ENCODE data around the gene PFKFB3. TPM values are rescaled to one million over a fixed set of nuclear protein-coding genes. Genes with fewer than 3 reads are reported as not detected.

PFKFB3 gene
- total RNA-seq, 2 donors from 2014 or later: 23.4 to 70.7 TPM

DNA sequence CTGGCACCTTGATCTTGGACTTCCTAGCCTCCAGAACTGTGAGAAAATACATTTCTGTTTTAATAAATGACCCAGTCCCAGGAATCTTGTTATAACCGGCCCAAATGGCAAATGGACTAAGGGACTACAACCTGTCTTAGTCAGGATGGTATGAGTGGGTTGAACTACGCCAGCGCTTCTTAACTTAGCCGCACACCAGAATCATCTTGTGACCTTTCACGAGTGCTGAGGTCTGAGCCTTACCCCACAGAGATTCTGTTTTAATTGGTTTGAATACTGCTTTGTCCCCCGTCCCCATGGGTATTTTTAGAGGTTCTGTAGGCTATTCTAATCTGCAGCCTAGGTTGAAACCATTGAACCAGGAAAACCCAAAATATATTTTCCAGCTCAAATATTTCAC lies 48.0 kb downstream of the PFKFB3 start:
- H3K4me1 ChIP-seq: peaks cover 2% of the 10 kb centered on the region
- H3K36me3 ChIP-seq: no peaks in the 10 kb centered on the region
- intact Hi-C loops (cut with DNase I): no loop called here
- H3K9ac ChIP-seq (ENCODE audit: low read depth in 2 of 2, low read length in 2 of 2): no peak overlapping the region
- no peak overlapping the region for H3K4me3 ChIP-seq
- H3K27me3 ChIP-seq: no peaks in the 10 kb centered on the region
- H3K27ac ChIP-seq: no peak overlapping the region
- no peaks in the 10 kb centered on the region for H3K9me3 ChIP-seq
- TF ChIP-seq, protein P1, sequence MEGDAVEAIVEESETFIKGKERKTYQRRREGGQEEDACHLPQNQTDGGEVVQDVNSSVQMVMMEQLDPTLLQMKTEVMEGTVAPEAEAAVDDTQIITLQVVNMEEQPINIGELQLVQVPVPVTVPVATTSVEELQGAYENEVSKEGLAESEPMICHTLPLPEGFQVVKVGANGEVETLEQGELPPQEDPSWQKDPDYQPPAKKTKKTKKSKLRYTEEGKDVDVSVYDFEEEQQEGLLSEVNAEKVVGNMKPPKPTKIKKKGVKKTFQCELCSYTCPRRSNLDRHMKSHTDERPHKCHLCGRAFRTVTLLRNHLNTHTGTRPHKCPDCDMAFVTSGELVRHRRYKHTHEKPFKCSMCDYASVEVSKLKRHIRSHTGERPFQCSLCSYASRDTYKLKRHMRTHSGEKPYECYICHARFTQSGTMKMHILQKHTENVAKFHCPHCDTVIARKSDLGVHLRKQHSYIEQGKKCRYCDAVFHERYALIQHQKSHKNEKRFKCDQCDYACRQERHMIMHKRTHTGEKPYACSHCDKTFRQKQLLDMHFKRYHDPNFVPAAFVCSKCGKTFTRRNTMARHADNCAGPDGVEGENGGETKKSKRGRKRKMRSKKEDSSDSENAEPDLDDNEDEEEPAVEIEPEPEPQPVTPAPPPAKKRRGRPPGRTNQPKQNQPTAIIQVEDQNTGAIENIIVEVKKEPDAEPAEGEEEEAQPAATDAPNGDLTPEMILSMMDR (IDR thresholded peaks at IDR 0.05): no peak
- DNase-seq: no peak

DNA sequence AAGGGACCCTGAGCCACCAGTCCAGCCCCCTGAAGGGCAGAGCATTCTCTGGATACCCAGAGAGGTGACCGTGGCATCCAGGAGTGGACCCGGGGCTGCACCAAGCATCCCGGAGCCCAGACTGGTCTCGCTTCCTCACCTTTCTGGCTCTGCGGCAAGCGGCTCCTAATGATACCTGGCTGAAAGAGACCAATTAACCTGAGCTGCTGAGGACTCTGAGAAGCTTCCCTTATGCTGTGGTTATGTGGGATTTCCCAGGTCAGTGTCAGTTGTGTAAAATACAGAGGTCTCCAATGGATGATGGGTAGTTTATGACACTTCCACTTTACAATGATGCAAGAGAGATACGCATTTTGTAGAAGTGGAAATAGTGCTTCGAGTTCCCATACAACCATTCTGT lies 51.5 kb downstream of the PFKFB3 start:
- H3K36me3 ChIP-seq: no peaks in the 10 kb centered on the region
- intact Hi-C loops (cut with DNase I): no loop called here
- DNase-seq: no peak
- no peak overlapping the region for H3K9ac ChIP-seq (ENCODE audit: low read depth in 2 of 2, low read length in 2 of 2)
- H3K27ac ChIP-seq: no peak overlapping the region
- H3K4me3 ChIP-seq: no peak overlapping the region
- TF ChIP-seq, protein P1 (IDR thresholded peaks at IDR 0.05): no peak
- H3K4me1 ChIP-seq: peaks cover 5% of the 10 kb centered on the region
- H3K27me3 ChIP-seq: no peaks in the 10 kb centered on the region
- H3K9me3 ChIP-seq: no peaks in the 10 kb centered on the region

DNA sequence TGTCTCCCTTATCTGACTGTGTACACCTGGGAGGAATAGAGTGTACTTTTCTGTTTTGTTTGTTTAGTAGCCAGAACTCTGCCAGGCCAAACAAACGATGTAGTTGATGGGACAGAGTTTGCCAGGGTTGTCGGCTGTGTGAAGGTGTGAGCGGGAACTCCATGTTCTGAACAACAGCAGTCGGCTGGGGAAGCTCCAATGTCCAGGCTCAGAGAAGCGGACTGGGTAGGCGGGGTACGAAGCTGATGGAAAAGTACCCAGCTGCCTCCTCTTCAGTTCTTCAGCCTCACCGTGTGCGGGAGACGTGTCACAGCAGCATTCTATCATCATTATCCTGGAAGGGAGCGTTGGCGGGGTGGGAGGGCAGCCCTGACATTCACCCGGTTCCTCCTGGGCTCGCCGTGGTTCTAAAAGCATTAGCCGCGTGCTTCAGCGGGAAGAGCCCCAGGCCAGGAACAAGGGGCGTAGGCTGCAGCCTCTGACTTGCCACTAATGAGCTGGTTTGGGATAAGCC lies 52.9 kb downstream of the PFKFB3 start:
- Histone ChIP-seq H3K4me1 (peaks cover 5% of the 10 kb centered on the region), H3K27me3 (no peaks in the 10 kb centered on the region), H3K36me3 (no peaks in the 10 kb centered on the region), H3K27ac (no peak overlapping the region), H3K9ac (ENCODE audit: low read depth in 2 of 2, low read length in 2 of 2) (no peak overlapping the region), H3K4me3 (no peak overlapping the region), H3K9me3 (no peaks in the 10 kb centered on the region)
- TF ChIP-seq, protein P1 (IDR thresholded peaks at IDR 0.05): no peak
- no peak for DNase-seq
- intact Hi-C loops (cut with DNase I): no loop called here

DNA sequence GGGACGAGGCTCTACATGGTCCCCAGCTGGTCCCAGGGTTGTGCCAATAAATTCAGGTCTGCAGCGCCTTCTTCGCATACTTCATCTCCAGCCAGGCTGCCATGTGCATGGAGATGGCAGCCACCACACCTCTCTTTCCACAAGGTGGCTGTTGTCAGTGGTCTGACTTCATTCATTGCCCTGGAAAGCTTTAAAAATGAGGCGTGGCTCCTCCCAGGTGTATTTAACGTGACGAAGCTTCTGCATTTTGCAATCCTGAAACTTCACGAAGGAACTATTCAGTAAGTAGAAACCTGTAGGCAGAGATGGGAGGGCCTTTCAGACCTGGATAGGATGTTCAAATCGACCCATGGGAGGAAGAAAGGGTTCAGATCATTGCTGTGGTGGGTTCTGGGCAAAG lies 53.7 kb downstream of the PFKFB3 start:
- no peak for DNase-seq

DNA sequence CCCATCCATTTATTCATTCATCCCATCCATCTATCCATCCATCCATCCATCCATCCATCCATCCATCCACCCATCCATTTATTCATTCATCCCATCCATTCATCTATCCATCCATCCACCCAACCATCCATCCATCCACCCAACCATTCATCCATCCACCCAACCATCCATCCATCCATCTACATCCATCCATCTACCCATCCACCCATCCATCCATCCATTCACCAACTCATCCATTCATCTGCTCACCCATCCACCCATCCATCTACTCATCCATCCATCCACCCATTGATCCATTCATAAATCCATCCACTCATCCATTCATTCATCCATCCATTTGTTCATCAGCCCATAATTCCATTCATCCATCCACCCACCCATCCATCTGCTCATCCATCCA lies 56.4 kb downstream of the PFKFB3 start:
- H3K4me3 ChIP-seq: no peak overlapping the region
- no peak for DNase-seq
- no peak overlapping the region for H3K27ac ChIP-seq
- intact Hi-C loops (cut with DNase I): no loop called here
- H3K9ac ChIP-seq (ENCODE audit: low read depth in 2 of 2, low read length in 2 of 2): no peak overlapping the region
- H3K4me1 ChIP-seq: peaks cover 5% of the 10 kb centered on the region
- TF ChIP-seq, protein P1 (IDR thresholded peaks at IDR 0.05): no peak
- no peaks in the 10 kb centered on the region for H3K36me3 ChIP-seq
- H3K27me3 ChIP-seq: no peaks in the 10 kb centered on the region
- H3K9me3 ChIP-seq: no peaks in the 10 kb centered on the region

More for the DNA sequence above, 53.7 kb downstream of the PFKFB3 start:
- intact Hi-C loops (cut with DNase I): no loop called here
- Histone ChIP-seq H3K27ac (no peak overlapping the region), H3K27me3 (no peaks in the 10 kb centered on the region), H3K36me3 (no peaks in the 10 kb centered on the region), H3K4me3 (no peak overlapping the region), H3K4me1 (peaks cover 5% of the 10 kb centered on the region), H3K9ac (ENCODE audit: low read depth in 2 of 2, low read length in 2 of 2) (no peak overlapping the region), H3K9me3 (no peaks in the 10 kb centered on the region)
- TF ChIP-seq, protein P1 (IDR thresholded peaks at IDR 0.05): no peak
